HEK293T (cell line): Measurements from ENCODE around the gene KLHL22.
"Not testable (repeated sequence)": the region's sequence is repeated elsewhere in the genome, so short reads cannot be mapped to it uniquely, and the experiment has no call there.

Experiments
- BHLHE40 ChIP-seq: fragments of 450-650 bp; IDR thresholded peaks from 2 replicates; pipeline ENCODE4 v1.6.1; 2016; ENCODE audit warnings: mild to moderate bottlenecking, moderate library complexity, borderline replicate concordance
- CTBP1 ChIP-seq: fragments of 450-650 bp; IDR thresholded peaks from 2 replicates; pipeline ENCODE4 v1.6.1; 2016; ENCODE audit warnings: borderline replicate concordance
- ELF4 ChIP-seq: fragments of 450-650 bp; IDR thresholded peaks from 2 replicates; pipeline ENCODE4 v1.6.1; 2017; ENCODE audit warnings: antibody characterized with exemption
- FOXA1 ChIP-seq: fragments of 450-650 bp; IDR thresholded peaks from 2 replicates; pipeline ENCODE4 v1.6.1; 2016; ENCODE audit warnings: mild to moderate bottlenecking
- FOXK2 ChIP-seq: fragments of 450-650 bp; IDR thresholded peaks from 2 replicates; pipeline ENCODE4 v1.6.1; 2016; ENCODE audit warnings: mild to moderate bottlenecking
- FOXM1 ChIP-seq: fragments of 450-650 bp; IDR thresholded peaks from 2 replicates; pipeline ENCODE4 v1.6.1; 2017; ENCODE audit warnings: mild to moderate bottlenecking, borderline replicate concordance
- HDGF ChIP-seq: fragments of 450-650 bp; IDR thresholded peaks from 2 replicates; pipeline ENCODE4 v1.6.1; 2017; ENCODE audit warnings: antibody characterized with exemption, borderline replicate concordance
- L3MBTL2 ChIP-seq: fragments of 450-650 bp; conservative IDR thresholded peaks from 2 replicates; pipeline ENCODE4 v1.6.1; 2016; ENCODE audit warnings: mild to moderate bottlenecking
- NFRKB ChIP-seq: fragments of 450-650 bp; IDR thresholded peaks from 2 replicates; pipeline ENCODE4 v1.6.1; 2016; ENCODE audit warnings: mild to moderate bottlenecking, moderate library complexity
- SP1 ChIP-seq: fragments of 450-650 bp; IDR thresholded peaks from 2 replicates; pipeline ENCODE4 v1.6.1; 2017
- SUZ12 ChIP-seq: fragments of 450-650 bp; IDR thresholded peaks from 2 replicates; pipeline ENCODE4 v1.6.1; 2016; ENCODE audit warnings: mild to moderate bottlenecking
- TARDBP ChIP-seq: fragments of 450-650 bp; IDR thresholded peaks from 2 replicates; pipeline ENCODE4 v1.6.1; 2016
- ZNF384 ChIP-seq: fragments of 450-650 bp; IDR thresholded peaks from 2 replicates; pipeline ENCODE4 v1.6.1; 2016

DNA sequence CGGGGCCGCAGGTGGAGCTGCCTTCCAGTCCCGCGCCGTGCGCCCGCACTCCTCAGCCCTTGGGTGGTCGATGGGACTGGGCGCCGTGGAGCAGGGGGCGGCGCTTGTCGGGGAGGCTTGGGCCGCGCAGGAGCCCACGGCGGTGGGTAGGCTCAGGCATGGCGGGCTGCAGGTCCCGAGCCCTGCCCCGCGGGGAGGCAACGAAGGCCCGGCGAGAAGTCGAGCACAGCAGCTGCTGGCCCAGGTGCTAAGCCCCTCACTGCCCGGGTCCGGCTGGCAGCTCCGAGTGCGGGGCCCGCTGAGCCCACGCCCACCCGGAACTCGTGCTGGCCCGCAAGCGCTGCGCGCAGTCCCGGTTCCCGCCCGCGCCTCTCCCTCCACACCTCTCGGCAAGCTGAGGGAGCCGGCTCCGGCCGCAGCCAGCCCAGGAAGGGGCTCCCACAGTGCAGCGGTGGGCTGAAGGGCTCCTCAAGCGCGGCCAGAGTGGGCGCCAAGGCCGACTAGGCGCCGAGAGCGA, 103.2 kb downstream of the KLHL22 start:
- not testable (repeated sequence) for TF ChIP-seq SP1, NFRKB, L3MBTL2, FOXM1, BHLHE40, FOXK2, SUZ12, TARDBP, FOXA1, ZNF384, HDGF, CTBP1, ELF4
